ENCODE data around the gene ITPR2.
"Not testable (repeated sequence)": the region's sequence is repeated elsewhere in the genome, so short reads cannot be mapped to it uniquely, and the experiment has no call there.

Gene ITPR2

DNA sequence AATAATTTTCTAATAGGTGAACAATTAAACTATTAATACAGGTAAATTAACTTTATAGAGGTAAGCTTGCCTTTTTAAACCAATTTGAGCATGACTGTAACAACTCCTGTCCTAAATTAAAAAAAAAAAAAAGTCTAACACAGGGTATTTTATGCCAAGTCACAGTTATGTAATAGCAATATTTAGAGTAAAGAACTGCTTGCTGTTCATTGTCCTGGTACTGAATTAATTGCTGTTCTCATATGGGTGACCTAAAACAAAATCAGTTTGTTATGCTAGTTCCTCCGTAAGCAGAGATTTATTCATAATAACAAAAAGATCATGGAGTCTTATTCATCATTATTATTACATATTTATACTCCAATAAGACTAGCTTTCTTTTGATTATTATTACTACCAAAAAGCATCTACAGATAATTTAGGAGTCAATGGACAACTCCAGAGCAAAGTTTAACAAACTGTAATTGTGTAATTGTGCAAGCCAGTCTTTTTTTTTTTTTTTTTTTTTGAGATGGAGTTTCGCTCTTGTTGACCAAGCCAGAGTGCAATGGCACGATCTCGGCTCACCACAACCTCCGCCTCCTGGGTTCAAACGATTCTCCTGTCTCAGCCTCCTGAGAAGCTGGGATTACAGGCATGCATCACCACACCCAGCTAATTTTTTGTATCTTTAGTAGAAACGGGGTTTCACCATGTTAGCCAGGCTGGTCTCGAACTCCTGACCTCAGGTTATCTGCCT is 98.3 kb downstream of the ITPR2 start:
- Mint-ChIP-seq H3K36me3 (ENCODE audit: low read depth) (peaks cover 6% of the 10 kb centered on the region), H3K9me3 (peaks cover 11% of the 10 kb centered on the region), H3K4me1 (ENCODE audit: low read depth) (peaks cover 5% of the 10 kb centered on the region), H3K27me3 (ENCODE audit: low read depth) (no peaks in the 10 kb centered on the region), H3K27ac (no peak overlapping the region), H3K4me3 (no peak overlapping the region)

DNA sequence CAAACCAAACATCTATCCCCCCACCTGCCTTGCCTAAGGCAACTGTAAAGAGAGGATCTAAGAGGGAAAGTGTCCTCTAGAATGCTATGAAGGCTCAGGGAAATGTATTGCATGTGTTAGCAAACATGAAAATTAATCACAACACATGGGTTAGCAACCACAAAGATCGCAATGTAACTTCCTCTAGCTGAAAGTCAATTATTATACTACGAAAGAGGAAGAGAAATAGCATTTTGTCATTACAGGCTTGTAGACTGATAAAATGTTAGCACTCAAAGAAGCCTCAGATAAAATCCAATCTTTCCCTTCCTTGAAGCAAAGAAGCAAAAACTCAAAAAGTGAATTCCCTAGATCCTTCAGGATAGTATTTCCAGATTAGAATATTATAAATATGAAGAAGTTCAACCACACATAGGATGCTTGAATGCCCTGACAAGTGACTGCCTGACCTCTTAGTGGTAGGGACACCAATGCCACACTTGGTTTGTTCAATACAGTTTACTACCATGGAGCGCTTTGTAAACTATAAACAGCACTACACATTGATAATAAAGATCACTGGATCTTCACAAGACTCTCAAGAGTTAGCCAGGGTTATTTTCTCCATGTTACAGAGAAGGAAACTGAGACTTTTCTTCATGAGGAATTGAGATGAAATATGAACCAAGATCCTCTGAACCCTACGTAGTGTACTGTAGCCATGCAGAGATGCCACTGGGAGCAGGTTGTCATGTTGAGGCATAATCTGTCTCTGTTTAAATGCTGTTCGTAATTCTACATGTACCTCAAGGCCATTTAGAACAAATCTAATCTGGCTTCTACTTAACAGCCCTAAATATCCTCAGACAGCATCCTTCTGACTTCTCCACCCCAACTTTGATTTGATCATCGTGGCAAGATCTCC is 100.7 kb downstream of the ITPR2 start:
- H3K9me3 Mint-ChIP-seq: no peaks in the 10 kb centered on the region
- H3K4me1 Mint-ChIP-seq (ENCODE audit: low read depth): peaks cover 7% of the 10 kb centered on the region
- H3K4me3 Mint-ChIP-seq: no peak overlapping the region
- H3K27me3 Mint-ChIP-seq (ENCODE audit: low read depth): no peaks in the 10 kb centered on the region
- H3K36me3 Mint-ChIP-seq (ENCODE audit: low read depth): peaks cover 6% of the 10 kb centered on the region
- H3K27ac Mint-ChIP-seq: no peak overlapping the region

DNA sequence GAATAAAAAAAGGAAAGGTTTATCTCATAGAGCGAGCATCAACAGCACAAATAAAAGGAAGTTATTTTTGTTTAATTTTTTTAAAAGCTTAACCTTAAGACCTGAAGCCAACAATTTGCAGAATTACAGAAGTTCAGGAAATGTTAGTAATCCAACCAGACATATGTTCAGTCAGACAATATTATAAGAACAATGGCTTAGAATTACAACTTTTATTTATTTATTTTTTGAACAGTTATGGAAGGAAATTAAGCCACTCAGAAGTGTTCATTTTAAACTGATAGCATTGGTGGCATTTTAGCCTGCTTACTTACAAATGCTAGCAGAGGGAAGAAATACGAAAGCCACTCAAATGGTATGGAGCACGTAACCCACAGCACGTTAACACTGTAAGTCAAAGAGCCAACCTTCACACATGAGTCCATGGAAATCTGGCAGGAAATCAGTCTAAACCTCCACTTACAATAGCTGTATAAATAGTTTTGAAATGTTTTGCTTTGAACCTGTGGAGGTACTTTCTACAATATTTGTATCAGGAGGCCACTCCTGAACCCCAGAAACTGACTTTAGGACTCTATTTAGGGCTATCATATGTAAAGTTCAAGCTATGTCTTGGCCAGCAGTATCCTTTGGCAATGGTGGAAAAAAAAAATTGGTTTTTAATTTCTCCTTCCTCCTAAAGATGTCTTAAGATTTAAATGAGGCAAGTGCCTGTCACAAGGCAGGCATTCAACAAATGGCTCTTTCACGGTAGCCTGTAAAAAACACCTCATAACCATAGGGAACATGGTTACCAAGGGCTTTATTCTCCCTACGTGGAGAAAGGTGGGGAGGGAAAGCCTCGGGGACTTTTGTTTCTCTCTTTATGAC is 102.3 kb downstream of the ITPR2 start:
- H3K27ac Mint-ChIP-seq: no peak overlapping the region
- peaks cover 12% of the 10 kb centered on the region for H3K4me1 Mint-ChIP-seq (ENCODE audit: low read depth)
- H3K9me3 Mint-ChIP-seq: no peaks in the 10 kb centered on the region
- H3K36me3 Mint-ChIP-seq (ENCODE audit: low read depth): peaks cover 5% of the 10 kb centered on the region
- no peaks in the 10 kb centered on the region for H3K27me3 Mint-ChIP-seq (ENCODE audit: low read depth)
- no peak overlapping the region for H3K4me3 Mint-ChIP-seq

DNA sequence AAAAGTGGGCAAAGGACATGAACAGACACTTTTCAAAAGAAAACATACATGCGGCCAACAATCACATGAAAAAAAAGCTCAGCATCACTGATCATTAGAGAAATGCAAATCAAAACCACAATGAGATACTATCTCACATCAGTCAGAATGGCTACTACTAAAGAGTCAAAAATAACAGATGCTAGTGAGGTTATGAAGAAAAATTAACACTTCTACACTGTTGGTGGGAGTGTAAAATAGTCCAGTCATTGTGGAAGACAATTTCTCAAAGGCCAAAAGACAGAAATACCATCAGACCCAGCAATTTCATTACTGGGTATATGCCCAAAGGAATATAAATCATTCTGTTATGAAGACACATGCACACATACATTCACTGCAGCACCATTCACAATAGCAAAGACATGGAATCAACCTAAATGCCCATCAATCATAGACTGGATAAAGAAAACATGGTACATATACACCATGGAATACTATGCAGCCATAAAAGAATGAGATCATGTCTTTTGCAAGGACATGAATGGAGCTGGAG is 103.8 kb downstream of the ITPR2 start:
- not testable (repeated sequence) for H3K27ac Mint-ChIP-seq; H3K27me3 Mint-ChIP-seq (ENCODE audit: low read depth); H3K36me3 Mint-ChIP-seq (ENCODE audit: low read depth); H3K9me3 Mint-ChIP-seq; H3K4me3 Mint-ChIP-seq
- H3K4me1 Mint-ChIP-seq (ENCODE audit: low read depth): peaks cover 20% of the 10 kb centered on the region

DNA sequence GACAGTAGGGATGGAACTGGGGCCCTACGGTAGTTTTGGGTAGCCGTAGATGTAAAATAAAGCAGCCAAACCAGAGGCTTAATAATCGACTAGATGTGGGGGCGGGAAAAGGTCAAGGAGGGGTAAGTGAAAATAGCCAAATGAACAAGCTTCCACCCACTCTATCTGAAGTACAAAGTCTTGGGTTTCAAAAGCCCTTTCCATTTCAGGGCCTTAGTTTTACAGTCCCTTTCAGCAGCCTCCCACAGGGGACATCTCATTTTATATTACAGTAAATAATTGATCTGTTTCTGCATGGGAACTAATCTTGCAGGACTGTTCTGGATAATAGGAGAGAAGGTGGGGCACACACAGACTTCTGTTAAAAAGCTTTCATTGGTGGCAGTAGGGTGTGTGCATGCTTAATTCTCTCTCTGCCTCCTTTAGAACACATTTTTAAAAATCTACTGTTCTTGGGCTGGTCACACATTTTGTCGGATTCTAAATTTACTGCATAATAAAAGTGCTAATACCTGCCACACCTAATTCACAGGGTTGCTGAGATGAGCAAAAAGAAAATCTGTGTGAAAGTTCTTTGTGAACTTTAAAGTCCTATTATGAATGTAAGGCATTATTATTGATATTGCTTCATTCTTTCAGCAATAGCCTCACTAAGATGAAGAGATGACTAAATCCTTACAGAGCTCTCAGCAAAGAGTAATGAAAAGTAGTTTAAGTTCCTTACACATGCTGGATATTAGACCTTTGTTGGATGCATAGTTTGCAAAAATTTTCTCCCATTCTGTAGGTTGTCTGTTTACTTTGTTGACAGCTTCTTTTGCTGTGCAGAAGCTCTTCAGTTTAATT is 104.6 kb downstream of the ITPR2 start:
- H3K4me3 Mint-ChIP-seq: no peak overlapping the region
- H3K27ac Mint-ChIP-seq: no peak overlapping the region
- peaks cover 12% of the 10 kb centered on the region for H3K36me3 Mint-ChIP-seq (ENCODE audit: low read depth)

DNA sequence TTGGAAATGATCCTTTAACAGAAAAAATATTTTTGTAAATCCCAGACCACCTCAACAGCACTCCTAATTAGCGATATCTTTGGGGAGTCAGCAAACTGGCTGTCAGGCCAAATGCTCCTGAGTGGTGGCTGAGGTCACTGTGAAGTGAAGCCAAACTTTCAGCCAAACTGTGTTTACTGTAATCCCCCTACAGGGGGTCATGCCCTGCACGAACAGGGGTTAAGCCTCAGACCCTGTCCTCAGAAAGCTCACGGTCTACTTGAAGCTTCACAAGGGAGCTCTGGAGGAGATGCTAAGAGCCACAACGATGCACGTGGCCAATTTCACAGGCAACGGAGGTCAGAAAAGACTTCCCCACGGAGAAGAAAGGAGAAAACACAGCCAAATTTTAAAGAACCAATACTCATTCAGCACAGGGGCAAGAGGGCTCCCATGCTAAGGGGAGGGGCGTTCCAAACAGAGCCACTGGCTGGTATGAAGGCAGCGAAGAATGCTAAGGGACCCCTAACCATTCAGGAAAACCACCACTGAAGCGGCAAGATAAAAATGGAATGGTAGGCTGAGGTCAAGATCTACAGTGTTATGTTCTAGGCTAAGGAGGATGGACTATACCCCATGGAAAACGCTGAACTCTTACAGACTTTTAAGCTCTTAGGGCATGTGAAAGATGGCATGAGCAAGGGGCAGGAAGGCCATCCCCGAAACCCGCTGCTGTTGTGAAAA is 105.4 kb downstream of the ITPR2 start:
- H3K36me3 Mint-ChIP-seq (ENCODE audit: low read depth): peaks cover 12% of the 10 kb centered on the region
- H3K9me3 Mint-ChIP-seq: no peaks in the 10 kb centered on the region
- no peak overlapping the region for H3K4me3 Mint-ChIP-seq
- H3K27me3 Mint-ChIP-seq (ENCODE audit: low read depth): no peaks in the 10 kb centered on the region
- H3K27ac Mint-ChIP-seq: no peak overlapping the region
- peaks cover 18% of the 10 kb centered on the region for H3K4me1 Mint-ChIP-seq (ENCODE audit: low read depth)

More for the DNA sequence above, 104.6 kb downstream of the ITPR2 start:
- H3K4me1 Mint-ChIP-seq (ENCODE audit: low read depth): peaks cover 20% of the 10 kb centered on the region
- no peaks in the 10 kb centered on the region for H3K27me3 Mint-ChIP-seq (ENCODE audit: low read depth)
- no peaks in the 10 kb centered on the region for H3K9me3 Mint-ChIP-seq

DNA sequence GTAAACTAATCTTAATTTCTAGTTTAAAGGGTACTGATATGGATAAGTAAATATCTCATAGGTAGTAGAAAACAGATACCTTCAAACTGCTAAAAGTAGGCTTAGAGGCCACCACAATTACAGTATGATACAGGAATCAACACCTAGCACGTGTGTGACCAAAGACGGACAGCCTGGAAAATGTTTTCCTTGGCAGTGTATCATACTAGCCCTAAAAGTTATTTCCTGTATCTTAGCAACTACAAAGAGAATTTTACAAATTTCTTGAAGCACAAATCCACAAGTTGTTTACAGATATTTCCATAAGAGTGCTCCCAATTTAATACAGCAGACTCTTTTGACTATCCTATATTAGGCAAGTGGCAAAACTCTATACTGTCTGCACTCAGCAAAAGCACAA is 106.0 kb downstream of the ITPR2 start:
- Mint-ChIP-seq H3K4me1 (ENCODE audit: low read depth) (peaks cover 15% of the 10 kb centered on the region), H3K27me3 (ENCODE audit: low read depth) (no peaks in the 10 kb centered on the region), H3K36me3 (ENCODE audit: low read depth) (peaks cover 16% of the 10 kb centered on the region), H3K9me3 (no peaks in the 10 kb centered on the region), H3K27ac (no peak overlapping the region), H3K4me3 (no peak overlapping the region)

DNA sequence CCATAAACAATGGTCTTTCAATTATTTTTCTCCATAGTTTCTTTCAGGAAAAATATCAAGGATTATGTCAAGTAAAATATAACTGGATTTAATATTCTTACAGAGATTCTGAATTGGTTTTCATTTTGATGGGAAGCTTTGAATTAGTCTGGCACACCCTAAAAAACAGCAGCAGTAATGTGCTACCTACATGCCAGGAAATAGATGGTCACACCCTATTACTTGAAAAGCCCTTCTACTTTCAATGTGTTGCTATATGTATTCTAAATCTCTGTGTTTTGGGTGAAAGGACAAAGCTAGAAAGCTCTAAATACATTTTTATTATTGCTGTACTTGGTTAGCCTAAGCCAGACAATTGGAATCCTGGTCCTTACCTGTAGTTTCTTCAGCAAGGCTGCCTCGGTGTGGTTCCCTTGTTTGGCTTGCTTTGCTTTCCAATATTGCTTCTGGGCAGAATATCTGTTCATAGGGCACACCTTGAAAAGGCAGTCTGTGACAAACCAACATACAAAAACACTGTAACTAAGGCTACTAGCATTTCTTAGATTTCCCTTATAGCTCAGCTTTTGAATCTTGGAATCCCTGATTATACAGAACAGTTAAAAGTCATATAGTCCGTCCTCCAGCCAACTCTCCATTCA is 107.6 kb downstream of the ITPR2 start:
- peaks cover 15% of the 10 kb centered on the region for H3K4me1 Mint-ChIP-seq (ENCODE audit: low read depth)
- no peak overlapping the region for H3K27ac Mint-ChIP-seq
- no peaks in the 10 kb centered on the region for H3K9me3 Mint-ChIP-seq

DNA sequence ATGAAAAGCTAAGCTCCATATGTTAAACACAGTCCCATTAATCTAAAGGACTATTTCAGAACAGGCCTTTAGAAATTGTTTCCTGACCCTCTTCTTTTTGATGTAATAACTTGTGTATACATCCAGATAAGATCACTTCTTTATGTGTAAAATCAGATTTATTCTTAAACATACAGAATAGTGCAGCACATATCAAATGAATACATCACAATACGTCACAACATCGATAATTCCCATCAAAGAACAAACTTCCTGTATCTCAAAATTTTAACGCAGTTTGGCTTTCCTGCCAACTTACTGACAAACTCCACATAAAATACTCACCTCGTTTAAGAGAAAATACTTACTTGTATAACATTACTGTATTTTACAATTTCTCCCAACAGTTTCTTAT is 108.7 kb downstream of the ITPR2 start:
- Mint-ChIP-seq H3K27ac (no peak overlapping the region), H3K36me3 (ENCODE audit: low read depth) (peaks cover 13% of the 10 kb centered on the region), H3K9me3 (no peaks in the 10 kb centered on the region), H3K4me3 (no peak overlapping the region), H3K4me1 (ENCODE audit: low read depth) (peaks cover 15% of the 10 kb centered on the region), H3K27me3 (ENCODE audit: low read depth) (no peaks in the 10 kb centered on the region)

More for the DNA sequence above, 107.6 kb downstream of the ITPR2 start:
- H3K36me3 Mint-ChIP-seq (ENCODE audit: low read depth): peaks cover 18% of the 10 kb centered on the region
- H3K4me3 Mint-ChIP-seq: no peak overlapping the region
- no peaks in the 10 kb centered on the region for H3K27me3 Mint-ChIP-seq (ENCODE audit: low read depth)

DNA sequence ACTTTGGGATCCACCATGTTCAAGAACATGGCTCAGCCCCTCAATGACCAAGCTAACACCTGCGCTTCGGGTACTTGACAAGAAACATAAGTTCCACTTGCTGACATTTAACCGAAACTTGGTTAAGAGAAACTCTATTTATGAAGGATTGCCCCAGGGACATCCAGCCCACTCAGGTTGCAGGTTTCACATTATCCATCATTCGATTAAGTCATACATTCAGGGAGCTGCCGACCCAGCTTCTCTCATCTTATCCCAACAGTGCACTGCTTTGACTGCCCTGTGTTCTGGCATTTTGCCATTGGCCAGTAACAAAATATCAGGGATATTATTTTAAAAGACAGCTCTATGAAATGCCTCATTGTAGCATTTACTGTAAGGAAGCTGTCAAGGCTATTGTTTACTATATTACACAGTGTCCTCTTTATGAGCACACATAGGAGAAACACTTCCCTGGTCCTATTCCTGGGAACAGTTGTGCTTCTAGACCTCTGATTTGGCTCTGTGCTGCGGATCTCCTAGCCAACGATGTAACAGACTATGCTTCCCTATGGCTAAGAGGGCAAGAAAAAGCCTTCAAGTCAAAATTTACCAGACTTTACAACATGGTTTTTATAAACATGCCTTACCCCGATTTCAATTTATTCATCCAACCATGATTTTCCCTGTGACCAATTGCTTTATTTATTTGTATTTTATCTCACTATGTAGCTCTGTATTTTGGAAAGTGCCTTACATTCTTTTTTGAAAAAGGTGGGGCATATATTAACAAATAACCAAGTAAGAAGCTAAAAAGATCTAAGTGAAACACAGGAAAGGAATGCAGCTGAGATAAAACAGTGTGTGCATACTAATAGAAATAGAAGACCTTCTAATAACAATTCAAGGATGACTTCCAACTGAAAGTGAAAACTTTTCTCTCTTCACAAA is 109.3 kb downstream of the ITPR2 start:
- H3K36me3 Mint-ChIP-seq (ENCODE audit: low read depth): peaks cover 13% of the 10 kb centered on the region
- no peaks in the 10 kb centered on the region for H3K27me3 Mint-ChIP-seq (ENCODE audit: low read depth)
- no peaks in the 10 kb centered on the region for H3K9me3 Mint-ChIP-seq
- peaks cover 15% of the 10 kb centered on the region for H3K4me1 Mint-ChIP-seq (ENCODE audit: low read depth)
- no peak overlapping the region for H3K4me3 Mint-ChIP-seq
- H3K27ac Mint-ChIP-seq: no peak overlapping the region

DNA sequence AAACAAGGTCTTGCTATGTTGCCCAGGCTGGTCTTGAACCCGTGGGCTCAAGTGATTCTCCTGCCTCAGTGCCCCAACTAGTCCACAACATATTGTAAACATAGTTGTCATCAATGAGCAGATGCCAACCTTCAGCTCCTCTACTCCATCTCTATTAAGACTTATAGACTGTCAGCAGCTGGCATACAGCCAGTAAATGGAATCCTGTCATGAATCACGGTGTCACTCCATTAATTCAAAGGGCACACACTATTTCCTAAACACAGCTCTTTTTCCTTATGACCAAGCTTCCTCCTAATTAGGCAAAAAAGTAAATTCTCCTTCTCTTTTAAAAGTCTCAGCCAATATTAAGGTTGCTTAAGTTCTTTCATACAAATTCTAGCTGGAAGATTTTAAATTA is 111.2 kb downstream of the ITPR2 start:
- H3K9me3 Mint-ChIP-seq: no peaks in the 10 kb centered on the region
- peaks cover 16% of the 10 kb centered on the region for H3K36me3 Mint-ChIP-seq (ENCODE audit: low read depth)
- H3K4me1 Mint-ChIP-seq (ENCODE audit: low read depth): peaks cover 13% of the 10 kb centered on the region
- H3K4me3 Mint-ChIP-seq: no peak overlapping the region
- no peak overlapping the region for H3K27ac Mint-ChIP-seq
- H3K27me3 Mint-ChIP-seq (ENCODE audit: low read depth): no peaks in the 10 kb centered on the region

DNA sequence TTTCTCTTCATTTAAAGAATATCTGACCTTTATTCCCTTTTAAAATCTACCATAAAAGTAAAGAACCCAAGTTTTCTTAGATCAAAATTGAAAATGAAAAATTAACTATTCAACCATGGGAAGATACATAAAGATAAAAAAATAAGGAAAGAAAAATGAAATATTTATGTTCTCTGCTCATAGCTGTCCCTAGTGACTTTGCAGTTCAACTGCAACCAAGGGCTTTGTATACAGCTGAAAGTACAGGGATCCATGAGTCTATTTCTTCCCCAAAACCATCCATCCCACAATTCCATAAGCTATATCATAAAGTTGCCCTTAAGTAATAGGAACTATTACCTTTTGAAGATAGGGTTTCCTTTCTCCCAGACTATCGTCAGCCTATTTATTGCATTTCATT is 113.1 kb downstream of the ITPR2 start:
- H3K36me3 Mint-ChIP-seq (ENCODE audit: low read depth): peaks cover 21% of the 10 kb centered on the region
- H3K9me3 Mint-ChIP-seq: no peaks in the 10 kb centered on the region
- no peaks in the 10 kb centered on the region for H3K27me3 Mint-ChIP-seq (ENCODE audit: low read depth)
- H3K4me1 Mint-ChIP-seq (ENCODE audit: low read depth): peaks cover 3% of the 10 kb centered on the region
- no peak overlapping the region for H3K27ac Mint-ChIP-seq
- no peak overlapping the region for H3K4me3 Mint-ChIP-seq
